Activated CD8-positive, alpha-beta T cell treated with anti-CD3 and anti-CD28 coated beads for 36 hours (primary cell): ENCODE measurements around the gene GCLM. TPM values are rescaled to one million over a fixed set of nuclear protein-coding genes. Genes with fewer than 3 reads are reported as not detected.
A peak's percentile ranks its signal among the peaks of the same experiment; 100 is the strongest.
"Not testable (repeated sequence)": the region's sequence is repeated elsewhere in the genome, so short reads cannot be mapped to it uniquely, and the experiment has no call there.

Experiments used
- ATAC-seq: fragments of 200-7000 bp; cut with Tn5 transposase; one replicate; pipeline ENCODE4 v1.10.0; 2021; ENCODE audit warnings: mild to moderate bottlenecking, moderate library complexity
- CTCF ChIA-PET: fragments of 350-600 bp; sonication (Branson Sonifier 250); formaldehyde crosslinking; loops from one replicate; lab custom pipeline; 2021; ENCODE audit warnings: antibody characterized with exemption; lab: Charles Lee
- POLR2A ChIA-PET: fragments of 350-600 bp; sonication (Branson Sonifier 250); formaldehyde crosslinking; loops from one replicate; lab custom pipeline; 2021; ENCODE audit warnings: antibody characterized with exemption; lab: Charles Lee
- DNase-seq: peaks from one replicate; pipeline ENCODE4 v3.0.0-alpha.2; 2020
- H3K27ac Mint-ChIP-seq: one replicate; pipeline ENCODE4 v1.8.0; 2021; ENCODE audit warnings: mild to moderate bottlenecking, mixed read lengths
- H3K27me3 Mint-ChIP-seq: one replicate; pipeline ENCODE4 v1.8.0; 2021; ENCODE audit warnings: mixed read lengths
- H3K36me3 Mint-ChIP-seq: one replicate; pipeline ENCODE4 v1.8.0; 2021; ENCODE audit warnings: low read depth, mixed read lengths
- H3K4me1 Mint-ChIP-seq: one replicate; pipeline ENCODE4 v1.8.0; 2021; ENCODE audit warnings: low read depth, mixed read lengths
- H3K4me3 Mint-ChIP-seq: one replicate; pipeline ENCODE4 v1.8.0; 2021; ENCODE audit warnings: mild to moderate bottlenecking, moderate library complexity, mixed read lengths
- H3K9me3 Mint-ChIP-seq: one replicate; pipeline ENCODE4 v1.8.0; 2021; ENCODE audit warnings: mixed read lengths
- CTCF ChIP-seq: fragments of 200-600 bp; IDR thresholded peaks from one replicate; pipeline ENCODE4 v1.8.0; 2022; ENCODE audit warnings: antibody characterized with exemption, mild to moderate bottlenecking
- intact Hi-C: fragments of 100-400 bp; cut with micrococcal nuclease; formaldehyde crosslinking; loops from one replicate; pipeline ENCODE4 v1.10.0; 2022
- total RNA-seq, 2 experiments: library from RNA; stranded (reverse); gene quantifications; one replicate each; pipeline ENCODE4 v1.2.3, GENCODE V29; 2021

The GCLM gene
- 10 to 100 TPM; 25.3 to 26.4 TPM for total RNA-seq

- ChIA-PET CTCF (interaction anchor here (0.7 to 1.8 kb wide), 11 partner anchors 12 to 466 kb away, joined by 3 to 10 read pairs (median 3); partner anchors contain the start of gene DNTTIP2), POLR2A (interaction anchor here (0.6 to 1.8 kb wide), 5 partner anchors 23 to 1057 kb away, joined by 3 to 17 read pairs (median 5); partner anchors contain the start of genes DNTTIP2 and DR1)
- Mint-ChIP-seq H3K4me3 (peak within 1 kb of the TSS; percentile 96), H3K36me3 (peaks cover 3% of the 10 kb centered on the region), H3K27ac (peak within 1 kb of the TSS; percentile 95), H3K27me3 (peaks cover 1% of the 10 kb centered on the region), H3K9me3 (peaks cover 5% of the 10 kb centered on the region), H3K4me1 (peaks cover 29% of the 10 kb centered on the region)
- intact Hi-C loops: loop anchor here (2.0 to 5.0 kb wide), 2 partner anchors 31 to 62 kb away; partner anchors contain the start of gene DNTTIP2
- ATAC-seq (peak; percentile 89), DNase-seq (peak; percentile 96)
- peak; percentile 85 for TF ChIP-seq CTCF
These were observed at the start of gene GCLM for GRCh38 chr1:93909146-93910050. Gene GCLM (minus strand): TSS chr1:93909430. CDS start chr1:93909163, 267 bp downstream.

GRCh38 chr1:93958726-93959100 is 49.5 kb upstream of the GCLM start:
- DNase-seq (no peak), ATAC-seq (no peak)
- H3K36me3 Mint-ChIP-seq: no peaks in the 10 kb centered on the region
- intact Hi-C loops: no loop called here
- TF ChIP-seq CTCF: no peak
- ChIA-PET POLR2A (no interaction called here), CTCF (interaction anchor here (1.1 kb wide), 1 partner anchor 21 kb away, joined by 3 read pairs; no protein-coding TSS in a partner anchor)
- peaks cover 4% of the 10 kb centered on the region for H3K27me3 Mint-ChIP-seq
- no peak overlapping the region for H3K4me3 Mint-ChIP-seq
- peaks cover 17% of the 10 kb centered on the region for H3K9me3 Mint-ChIP-seq
- no peak overlapping the region for H3K27ac Mint-ChIP-seq
- no peaks in the 10 kb centered on the region for H3K4me1 Mint-ChIP-seq

- TF ChIP-seq CTCF: no peak
- Mint-ChIP-seq H3K27me3 (peaks cover 4% of the 10 kb centered on the region), H3K4me3 (no peak overlapping the region), H3K9me3 (peaks cover 18% of the 10 kb centered on the region), H3K4me1 (no peaks in the 10 kb centered on the region), H3K36me3 (no peaks in the 10 kb centered on the region), H3K27ac (no peak overlapping the region)
- no peak for DNase-seq
- CTCF ChIA-PET: no interaction called here
- intact Hi-C loops: no loop called here
- ATAC-seq: no peak
- POLR2A ChIA-PET: interaction anchor here (1.1 kb wide), 1 partner anchor 10 kb away, joined by 3 read pairs; no protein-coding TSS in a partner anchor
These were observed 48.9 kb upstream of the GCLM start for GRCh38 chr1:93958032-93958725.

- no peak for TF ChIP-seq CTCF
- ATAC-seq (no peak), DNase-seq (no peak)
- no peak overlapping the region for H3K27ac Mint-ChIP-seq
- no peak overlapping the region for H3K4me3 Mint-ChIP-seq
- H3K36me3 Mint-ChIP-seq: peaks cover 2% of the 10 kb centered on the region
- intact Hi-C loops: no loop called here
- H3K9me3 Mint-ChIP-seq: peaks cover 27% of the 10 kb centered on the region
- no peaks in the 10 kb centered on the region for H3K4me1 Mint-ChIP-seq
- peaks cover 4% of the 10 kb centered on the region for H3K27me3 Mint-ChIP-seq
- ChIA-PET POLR2A (no interaction called here), CTCF (no interaction called here)
These were observed 46.5 kb upstream of the GCLM start for GRCh38 chr1:93955765-93956164.

GRCh38 chr1:93947002-93947686 is 37.9 kb upstream of the GCLM start:
- intact Hi-C loops, H3K27ac Mint-ChIP-seq, H3K27me3 Mint-ChIP-seq, H3K4me3 Mint-ChIP-seq, H3K36me3 Mint-ChIP-seq, POLR2A ChIA-PET, ATAC-seq, H3K9me3 Mint-ChIP-seq, H3K4me1 Mint-ChIP-seq, DNase-seq, CTCF ChIA-PET: not testable (repeated sequence)
